GM21360 (cell line): ENCODE results near the gene AKAP10.
"Not testable (repeated sequence)": the region's sequence is repeated elsewhere in the genome, so short reads cannot be mapped to it uniquely, and the experiment has no call there.

Experiments
- ATAC-seq: cut with Tn5 transposase; IDR thresholded peaks from one replicate; pipeline ENCODE4 v1.9.1; 2021; ENCODE audit warnings: mild to moderate bottlenecking, moderate library complexity; ENCODE audit not compliant: unreplicated experiment

AKAP10 gene

DNA sequence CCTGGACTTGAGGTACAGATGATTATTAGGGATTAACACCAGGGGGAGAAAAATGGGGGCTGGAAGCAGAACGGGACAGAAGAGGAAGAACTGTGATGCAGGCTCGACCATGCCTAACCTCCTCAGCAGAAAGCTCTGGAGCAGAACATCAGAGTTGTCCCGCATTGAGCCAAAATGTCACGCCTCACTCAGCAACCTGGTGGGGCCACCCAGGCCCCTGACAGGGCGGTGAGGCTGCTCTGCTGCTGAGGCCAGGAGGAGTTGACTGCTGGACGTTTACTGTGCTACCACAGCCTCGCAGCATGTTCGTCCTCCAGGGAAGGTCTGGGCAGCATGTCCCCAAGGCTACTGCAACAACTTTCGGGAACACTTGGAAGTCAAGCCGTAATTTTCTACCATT lies 103.4 kb downstream of the AKAP10 start:
- no peak for ATAC-seq

DNA sequence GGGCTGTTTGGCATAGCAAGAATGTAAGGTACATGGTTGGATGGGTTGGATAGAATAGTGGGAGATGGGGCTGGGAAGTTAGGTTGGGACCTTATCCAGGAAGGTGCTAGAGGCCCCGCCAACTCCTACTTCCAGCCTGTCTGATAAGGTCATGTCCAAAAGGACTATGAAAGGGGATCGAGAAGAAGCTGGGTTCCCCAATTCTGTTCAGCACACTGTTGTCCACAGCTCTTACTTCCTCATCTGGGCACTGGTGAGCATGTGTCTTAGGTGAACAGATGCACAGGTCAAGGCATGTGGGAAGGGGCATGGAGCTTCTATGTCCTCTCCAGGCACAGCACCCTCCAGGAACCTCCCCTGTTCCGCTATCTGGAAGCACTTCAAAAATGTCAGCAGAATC lies 104.3 kb downstream of the AKAP10 start:
- no peak for ATAC-seq

DNA sequence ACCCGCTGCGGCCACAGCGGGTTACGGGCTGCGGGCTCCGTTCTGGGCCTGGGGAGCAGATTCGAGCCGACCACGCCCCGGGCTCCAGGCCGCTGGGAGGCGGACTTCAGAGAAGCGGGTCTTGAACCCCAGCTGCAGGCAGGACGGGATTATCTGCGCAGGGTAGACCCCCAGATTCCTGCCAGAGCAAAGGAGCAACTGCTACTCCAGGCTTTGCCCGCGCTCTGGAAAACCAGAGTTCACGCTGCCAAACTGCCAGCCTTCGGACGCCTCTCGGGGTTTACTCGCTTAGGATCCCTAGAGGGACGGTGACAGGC lies 109.6 kb downstream of the AKAP10 start:
- ATAC-seq = no peak

DNA sequence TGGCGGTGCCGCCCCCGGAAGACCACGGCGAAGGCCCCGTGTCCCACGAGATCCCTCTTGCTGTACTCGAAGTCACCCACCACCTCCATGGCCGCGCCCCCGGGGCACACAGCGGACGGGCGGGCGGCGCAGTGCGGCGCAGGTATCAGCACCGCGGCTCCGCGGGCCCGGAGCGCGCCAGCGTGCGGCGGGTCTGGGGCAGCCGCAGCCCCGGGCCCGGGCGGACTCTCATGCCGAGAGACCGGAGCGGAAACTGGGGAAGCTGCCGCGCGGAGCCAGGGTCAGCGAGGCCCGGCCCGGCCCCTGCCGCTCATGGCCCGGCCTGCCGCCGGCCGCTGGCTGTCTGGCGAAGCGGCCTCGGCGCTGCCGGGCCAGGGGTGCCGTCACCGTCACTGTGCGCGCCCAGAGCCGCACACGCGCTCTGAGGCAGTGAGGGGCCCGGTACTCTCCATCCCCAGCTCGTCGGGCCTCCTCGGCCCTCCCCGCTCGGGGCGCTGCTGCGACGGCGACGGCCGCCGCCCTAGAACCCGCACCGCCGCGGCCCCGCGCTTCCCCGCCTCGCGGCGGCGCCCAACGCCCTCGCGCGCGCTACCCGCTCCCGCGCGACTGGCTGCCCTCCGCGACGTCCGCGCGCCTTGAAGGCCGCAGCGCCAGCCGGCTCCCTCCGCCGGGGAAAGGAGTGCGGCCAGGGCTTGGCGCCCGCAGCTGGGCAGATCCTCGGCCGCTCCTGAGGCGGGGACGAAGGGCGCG lies 110.1 kb downstream of the AKAP10 start, which contains the start of gene ULK2:
Gene ULK2, minus strand, starts transcription at position 608 of the 750 bp plus-strand sequence. Its CDS starts 519 bp downstream, at position 89.
- peak; percentile 49 for ATAC-seq

DNA sequence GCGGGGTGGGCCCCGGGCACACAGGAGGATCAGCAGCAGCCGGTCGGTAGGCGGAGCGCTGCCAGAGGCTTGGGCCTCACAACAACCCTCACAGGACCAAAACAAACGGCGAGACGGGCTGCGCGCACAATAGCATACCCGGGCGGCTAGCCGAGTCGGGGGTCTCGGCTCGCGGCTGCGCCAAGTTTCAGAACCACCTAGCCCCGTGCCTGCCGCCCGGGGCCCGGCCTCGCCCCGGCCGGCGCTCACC lies 110.6 kb downstream of the AKAP10 start:
- peak; percentile 49 for ATAC-seq

DNA sequence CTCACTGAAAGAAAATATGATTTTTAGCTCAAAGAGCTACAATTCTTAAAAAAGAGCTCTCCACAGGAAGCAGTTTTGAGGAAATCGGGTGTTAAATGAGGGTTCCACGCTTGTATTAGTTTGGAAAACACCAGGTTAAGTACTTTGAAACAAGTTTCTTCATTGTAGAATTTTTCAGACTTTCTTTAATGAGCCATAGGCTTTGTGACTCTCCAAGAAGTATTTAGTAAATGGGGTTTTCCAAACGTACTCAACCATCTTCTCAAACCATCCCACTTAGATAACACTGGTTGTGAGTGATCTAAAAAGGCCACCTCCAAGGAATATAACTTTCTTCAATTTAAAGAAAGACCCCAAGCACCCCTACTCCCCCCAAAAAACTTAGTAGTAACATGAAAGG lies 112.6 kb downstream of the AKAP10 start:
- ATAC-seq = no peak

DNA sequence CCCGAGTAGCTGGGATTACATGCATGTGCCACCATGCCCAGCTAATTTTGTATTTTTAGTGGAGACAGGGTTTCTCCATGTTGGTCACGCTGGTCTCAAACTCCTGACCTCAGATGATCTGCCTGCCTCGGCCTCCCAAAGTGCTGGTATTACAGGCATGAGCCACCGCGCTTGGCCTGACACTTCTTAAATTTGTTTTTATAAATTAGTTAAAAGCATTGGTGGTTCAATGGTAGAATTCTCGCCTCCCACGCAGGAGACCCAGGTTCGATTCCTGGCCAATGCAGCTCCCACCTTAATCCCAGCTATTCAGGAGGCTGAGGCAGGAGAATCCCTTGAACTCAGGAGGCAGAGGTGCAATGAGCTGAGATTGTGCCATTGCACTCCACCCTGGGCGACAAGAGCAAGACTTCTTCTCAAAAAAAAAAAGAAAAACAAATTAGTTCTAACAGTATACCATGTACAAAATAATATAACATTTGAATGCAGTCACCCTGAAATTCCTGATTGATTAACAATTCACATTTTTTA lies 116.9 kb downstream of the AKAP10 start:
- not testable (repeated sequence) for ATAC-seq

DNA sequence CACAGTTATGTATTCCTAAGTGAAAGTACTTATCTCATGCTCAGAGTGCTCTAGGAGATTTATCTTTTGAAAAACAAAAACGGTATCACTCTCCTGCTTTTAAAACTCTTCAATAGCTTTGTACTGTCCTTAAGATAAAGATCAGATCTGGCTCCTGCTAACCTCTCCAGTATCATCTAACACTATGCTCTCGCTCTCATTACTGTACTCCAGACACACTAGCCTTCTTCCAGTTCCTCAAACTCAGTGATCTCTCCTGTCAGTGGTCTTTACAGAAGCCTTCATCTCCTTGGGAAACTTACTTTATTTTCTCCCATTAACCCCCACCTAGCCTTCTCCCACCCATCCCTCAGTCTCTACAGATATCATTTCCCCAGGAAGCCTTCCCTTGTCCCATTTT lies 120.0 kb downstream of the AKAP10 start:
- no peak for ATAC-seq
